GM21423 (cell line): ENCODE results near the gene SLC7A1.
"Not testable (repeated sequence)": the region's sequence is repeated elsewhere in the genome, so short reads cannot be mapped to it uniquely, and the experiment has no call there.

Experiments
- ATAC-seq: cut with Tn5 transposase; IDR thresholded peaks from one replicate; pipeline ENCODE4 v1.9.1; 2021; ENCODE audit warnings: mild to moderate bottlenecking, moderate library complexity; ENCODE audit not compliant: unreplicated experiment

The SLC7A1 gene

GRCh38 chr13:29595380-29596063, at the start of gene SLC7A1:
SLC7A1 (minus strand) TSS chr13:29595688; CDS start chr13:29536188, 59,500 bp downstream.
- ATAC-seq, result peak; percentile 89

- no peak for ATAC-seq
Measured at GRCh38 chr13:29640665-29641064, 45.2 kb upstream of the SLC7A1 start.

- not testable (repeated sequence) for ATAC-seq
Measured at GRCh38 chr13:29636831-29637230, 41.3 kb upstream of the SLC7A1 start.

GRCh38 chr13:29624997-29625396, 29.5 kb upstream of the SLC7A1 start:
- ATAC-seq, result no peak

DNA sequence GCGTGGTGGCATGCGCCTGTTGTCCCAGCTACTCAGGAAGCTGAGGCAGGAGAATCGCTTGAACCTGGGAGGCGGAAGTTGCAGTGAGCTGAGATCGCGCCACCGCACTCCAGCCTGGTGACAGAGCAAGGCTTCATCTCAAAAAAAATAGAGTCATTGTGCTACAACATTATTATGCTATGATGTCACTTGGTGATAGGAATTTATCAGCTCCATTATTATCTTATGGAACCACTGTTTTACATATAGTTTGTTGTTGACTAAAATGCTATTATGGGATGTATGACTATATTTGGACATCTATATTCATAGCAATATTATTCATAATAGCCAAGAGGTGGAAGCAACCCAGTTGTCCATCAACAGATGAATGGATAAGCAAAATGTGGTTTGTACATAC, 26.4 kb upstream of the SLC7A1 start:
- no peak for ATAC-seq

- ATAC-seq, result no peak
Measured at GRCh38 chr13:29621051-29621800, 25.7 kb upstream of the SLC7A1 start.

DNA sequence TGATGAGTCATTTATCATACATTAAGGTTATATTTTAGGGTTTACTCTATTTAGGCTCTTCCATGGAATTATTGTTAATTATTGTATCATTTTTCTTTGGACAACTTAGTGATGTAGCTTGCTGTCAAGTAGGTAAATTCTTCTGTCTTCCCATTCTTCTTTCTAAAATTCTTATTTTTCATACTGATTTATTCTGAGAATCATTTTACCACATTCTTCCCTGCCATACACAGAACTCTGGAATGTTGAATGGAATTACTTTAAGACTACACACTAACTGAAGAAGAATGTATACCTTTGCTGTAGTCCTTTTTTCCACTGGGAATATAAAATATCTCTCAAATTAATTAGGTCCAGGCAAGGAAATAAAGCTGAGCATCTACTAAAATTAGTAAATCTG, 24.5 kb upstream of the SLC7A1 start:
- no peak for ATAC-seq

DNA sequence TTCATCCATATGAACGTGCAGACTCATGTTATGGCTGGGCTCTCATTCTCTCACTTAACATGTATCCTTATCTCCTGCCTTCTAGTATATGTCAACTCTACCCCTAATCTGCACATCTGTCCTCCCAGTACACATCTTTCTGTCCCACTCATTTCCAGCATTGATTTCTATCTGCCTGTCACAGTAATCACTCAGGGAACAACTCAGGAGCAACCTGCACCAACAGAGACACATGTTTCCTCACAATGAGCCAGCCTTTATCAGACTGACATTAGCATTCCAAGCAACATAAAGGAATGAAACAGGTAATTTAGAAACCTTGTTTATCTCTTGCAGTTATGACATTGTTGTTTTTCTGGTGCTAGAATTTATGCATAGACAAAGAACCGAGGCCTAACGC, 17.6 kb upstream of the SLC7A1 start:
- no peak for ATAC-seq

DNA sequence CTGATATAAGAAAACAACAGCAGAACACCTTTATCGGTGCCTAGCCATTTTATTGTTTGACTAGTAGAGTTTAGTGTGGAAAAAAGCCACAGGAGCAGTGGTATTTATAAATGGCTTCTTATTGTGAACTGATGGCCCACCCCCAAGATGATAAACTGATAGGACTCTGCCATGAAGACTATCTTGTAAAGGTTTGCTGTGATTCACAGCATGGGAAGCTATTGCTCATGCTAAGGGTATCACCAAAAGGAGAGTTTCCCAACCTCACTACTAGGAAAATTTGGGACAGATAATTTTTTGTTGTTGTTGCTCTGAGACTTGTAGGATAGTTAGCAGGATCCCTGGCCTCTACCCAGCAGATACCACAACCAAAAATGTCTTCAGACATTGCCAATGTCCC, 12.0 kb upstream of the SLC7A1 start:
- ATAC-seq, result no peak

DNA sequence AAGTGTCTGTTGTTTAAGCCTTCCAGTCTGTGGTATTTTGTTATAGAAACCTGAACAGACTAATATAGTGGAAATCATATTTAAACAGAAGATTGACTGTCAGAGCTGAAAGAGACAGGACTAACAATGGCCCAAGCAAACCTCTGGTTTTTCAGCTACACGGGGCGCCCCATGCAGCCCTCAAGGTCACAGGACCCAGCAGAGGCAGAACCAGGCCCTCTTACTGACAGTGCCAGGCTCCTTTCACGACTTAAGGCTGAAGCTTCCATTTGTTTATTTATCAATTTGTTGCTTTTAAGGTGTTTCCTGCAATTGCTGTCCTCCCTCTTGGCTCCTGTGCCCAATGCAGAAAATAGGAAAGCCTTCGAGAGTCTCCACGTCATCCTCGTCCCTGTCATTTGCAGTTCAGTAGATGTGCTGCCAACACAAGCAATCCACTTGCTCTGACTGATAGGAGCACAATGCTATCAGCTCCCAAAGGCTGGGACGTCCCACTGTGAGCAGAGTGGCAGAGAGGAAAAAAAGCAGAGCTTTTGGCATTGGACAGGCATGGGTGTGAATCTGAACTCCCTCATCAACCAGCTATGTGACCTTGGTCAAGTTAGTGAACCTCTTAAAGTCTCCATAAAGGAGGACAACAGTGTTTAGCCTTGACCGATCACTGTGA, 10.5 kb upstream of the SLC7A1 start:
- no peak for ATAC-seq

- ATAC-seq, result no peak
Measured at GRCh38 chr13:29598321-29598720, 2.8 kb upstream of the SLC7A1 start.

GRCh38 chr13:29597706-29598105, 2.2 kb upstream of the SLC7A1 start:
- ATAC-seq, result no peak

DNA sequence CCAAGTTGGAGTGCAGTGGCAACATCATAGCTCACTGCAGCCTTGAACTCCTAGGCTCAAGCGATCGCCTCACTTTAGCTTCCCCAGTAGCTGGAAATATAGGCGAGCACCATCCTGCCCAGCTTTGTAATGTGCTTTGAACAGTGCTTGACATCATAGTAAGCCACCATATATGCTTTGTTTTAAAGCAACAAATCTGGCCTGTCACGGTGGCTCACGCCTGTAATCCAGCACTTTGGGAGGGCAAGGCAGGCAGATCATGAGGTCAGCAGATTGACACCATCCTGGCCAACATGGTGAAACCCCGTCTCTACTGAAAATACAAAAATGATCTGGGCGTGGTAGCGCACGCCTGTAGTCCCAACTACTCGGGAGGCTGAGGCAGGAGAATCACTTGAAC, 1.8 kb upstream of the SLC7A1 start:
- no peak for ATAC-seq

DNA sequence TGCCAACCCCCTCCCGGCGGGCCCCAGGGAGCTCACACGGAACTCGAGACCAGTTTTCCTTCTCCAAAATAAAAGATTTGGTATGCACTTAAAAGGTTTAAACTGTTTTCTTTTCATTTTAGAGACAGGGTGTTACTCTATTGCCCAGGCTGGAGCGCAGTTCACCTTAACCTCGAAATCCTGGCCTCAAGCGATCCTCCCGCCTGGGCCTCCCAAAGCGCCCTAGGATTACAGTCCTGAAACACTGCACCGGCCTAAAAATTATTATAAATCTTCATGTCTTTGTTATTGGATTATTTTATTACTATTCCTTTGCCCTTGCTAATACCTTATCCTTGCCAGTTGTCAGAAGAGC, 553 bp upstream of the SLC7A1 start:
- no peak for ATAC-seq

- peak; percentile 37 for ATAC-seq
Measured at GRCh38 chr13:29594710-29595379, 643 bp downstream of the SLC7A1 start.

DNA sequence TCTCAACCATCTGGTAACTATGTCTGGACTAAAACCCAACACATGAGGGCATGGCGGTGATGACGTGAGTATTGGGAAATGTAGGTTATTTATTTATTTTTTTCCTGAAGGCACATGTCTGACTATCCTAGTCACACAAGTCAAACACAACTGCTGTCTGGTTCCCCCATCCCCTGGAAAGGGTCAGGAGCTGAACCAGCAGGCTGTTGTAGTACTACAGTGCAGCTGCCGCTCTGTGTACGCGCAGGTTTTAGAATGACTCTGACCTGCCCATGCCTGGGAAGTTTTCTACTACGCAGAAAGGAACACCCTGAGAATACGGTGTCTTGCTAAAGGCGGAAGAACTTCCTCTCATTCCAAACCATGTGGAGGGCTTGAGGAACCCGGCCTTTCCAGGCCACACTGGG, 1.2 kb downstream of the SLC7A1 start:
- peak; percentile 28 for ATAC-seq

GRCh38 chr13:29593605-29594297, 1.7 kb downstream of the SLC7A1 start:
- ATAC-seq, result no peak

DNA sequence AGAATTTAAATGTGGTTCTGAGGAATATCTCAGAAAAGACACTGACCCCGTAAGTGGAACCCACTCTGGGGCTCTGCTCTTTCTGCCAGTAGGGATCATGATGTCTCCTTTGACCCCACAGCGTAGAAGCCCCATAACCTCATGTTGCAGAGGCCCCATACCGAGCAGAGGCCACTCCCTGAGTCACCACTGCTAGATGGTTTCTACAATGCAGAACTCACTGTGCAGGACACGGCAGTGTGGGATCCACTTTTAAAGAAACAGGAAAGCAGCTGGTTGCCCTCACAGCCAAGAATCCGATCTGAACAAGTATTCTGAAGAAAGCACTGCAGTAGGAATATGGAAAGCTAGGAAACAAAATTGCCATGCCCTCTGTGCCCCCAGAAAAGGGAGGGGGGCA, 4.2 kb downstream of the SLC7A1 start:
- no peak for ATAC-seq

DNA sequence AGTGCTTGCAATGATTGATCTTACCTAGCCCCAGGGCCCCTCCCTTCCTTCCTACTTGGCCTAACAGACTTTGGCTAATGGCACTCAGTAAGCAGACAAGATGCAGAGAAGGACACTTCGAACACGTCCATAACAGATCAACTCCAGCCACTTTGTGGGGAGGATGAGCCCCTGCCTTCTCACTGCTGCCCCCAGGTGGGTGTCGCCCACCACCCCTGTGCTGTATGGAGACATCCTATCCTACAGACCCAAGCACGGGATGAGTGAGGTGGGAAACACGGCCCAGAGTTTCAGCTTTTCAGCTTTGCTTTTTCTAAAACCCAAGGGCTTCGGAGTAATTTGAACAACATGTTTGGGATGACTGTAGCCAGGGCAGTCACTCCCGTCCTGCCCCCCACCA, 5.5 kb downstream of the SLC7A1 start:
- no peak for ATAC-seq

GRCh38 chr13:29589234-29589633, 6.3 kb downstream of the SLC7A1 start:
- ATAC-seq, result no peak

DNA sequence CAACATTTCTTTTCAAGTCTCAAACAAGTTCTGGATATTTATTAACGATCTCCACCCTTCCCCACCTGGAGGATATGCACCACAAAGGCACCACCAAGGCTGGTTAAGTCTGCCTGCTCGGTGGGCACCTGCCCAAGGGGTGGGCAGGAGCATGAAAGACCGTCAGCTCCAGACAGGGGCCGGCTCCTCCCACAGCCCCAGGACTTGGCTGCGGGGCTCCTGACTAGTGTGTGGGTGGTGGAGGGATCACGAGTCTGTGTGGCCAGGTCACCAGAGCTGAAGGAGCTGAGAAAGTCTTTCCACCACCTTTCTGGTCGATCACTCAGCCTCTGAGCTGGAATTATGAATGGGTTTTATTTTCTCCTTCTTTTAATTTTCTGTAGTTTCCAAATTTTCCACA, 7.8 kb downstream of the SLC7A1 start:
- no peak for ATAC-seq
